Liver (tissue), 9 donors: ENCODE results near the gene ELF1. TPM values are rescaled to one million over a fixed set of nuclear protein-coding genes. Genes with fewer than 3 reads are reported as not detected.

Experiments
- DNase-seq: peaks from one replicate; pipeline ENCODE4 v3.0.0-alpha.2; 2017; ENCODE audit warnings: low spot score
- H3K27ac ChIP-seq, 2 donors: one replicate each; pipeline ENCODE4 v1.7.0; 2013; ENCODE audit warnings: inconsistent platforms in 2 of 2, low read length in 2 of 2, control low read depth in 1 of 2, low read depth in 1 of 2, mild to moderate bottlenecking in 1 of 2
- H3K27me3 ChIP-seq, 4 donors: one replicate each; pipeline versions ENCODE4 v1.6.1 to v1.7.0; 2013; ENCODE audit warnings: low read length in 3 of 4, inconsistent platforms in 1 of 4, mild to moderate bottlenecking in 1 of 4, moderate library complexity in 1 of 4; ENCODE audit not compliant: control insufficient read depth in 4 of 4, insufficient read depth in 4 of 4
- H3K36me3 ChIP-seq, 4 donors: one replicate each; pipeline versions ENCODE4 v1.6.1 to v1.7.0; 2013; ENCODE audit warnings: low read length in 3 of 4, mild to moderate bottlenecking in 3 of 4, low read depth in 1 of 4, moderate library complexity in 1 of 4; ENCODE audit not compliant: control insufficient read depth in 4 of 4, insufficient read depth in 3 of 4
- H3K4me1 ChIP-seq, 4 donors: one replicate each; pipeline versions ENCODE4 v1.6.1 to v1.7.0; 2013; ENCODE audit warnings: low read length in 3 of 4, mild to moderate bottlenecking in 3 of 4, moderate library complexity in 1 of 4; ENCODE audit not compliant: control insufficient read depth in 4 of 4, insufficient read depth in 4 of 4
- H3K4me3 ChIP-seq, 3 donors: one replicate each; pipeline versions ENCODE4 v1.6.1 to v1.7.0; 2013; ENCODE audit warnings: low read length in 3 of 3, control low read depth in 1 of 3, low read depth in 1 of 3, mild to moderate bottlenecking in 1 of 3
- H3K9ac ChIP-seq, 2 donors: one replicate each; pipeline ENCODE4 v1.7.0; 2013; ENCODE audit warnings: low read length in 2 of 2, mild to moderate bottlenecking in 2 of 2, moderate library complexity in 2 of 2, control low read depth in 1 of 2, low read depth in 1 of 2
- H3K9me3 ChIP-seq, 4 donors: one replicate each; pipeline versions ENCODE4 v1.6.1 to v1.7.0; 2013; ENCODE audit warnings: low read length in 3 of 4; ENCODE audit not compliant: control insufficient read depth in 4 of 4
- CTCF ChIP-seq: fragments of 150-350 bp; IDR thresholded peaks from 2 replicates; pipeline ENCODE4 v1.5.1; 2017; ENCODE audit warnings: improper control_type of control experiment, low read depth, low read length; ENCODE audit not compliant: missing input control
- FOXA1 ChIP-seq: IDR thresholded peaks from 2 replicates; pipeline ENCODE4 v1.6.1; 2016; ENCODE audit warnings: antibody characterized with exemption
- FOXA2 ChIP-seq: IDR thresholded peaks from 2 replicates; pipeline ENCODE4 v1.6.1; 2016; ENCODE audit warnings: antibody characterized with exemption
- GABPA ChIP-seq, 2 donors: IDR thresholded peaks in 1 of 2; conservative IDR thresholded peaks in 1 of 2; 2 replicates each; pipeline ENCODE4 v1.6.1; 2016; ENCODE audit warnings: antibody characterized with exemption in 2 of 2, mild to moderate bottlenecking in 1 of 2, moderate library complexity in 1 of 2
- HNF4A ChIP-seq, 2 donors: conservative IDR thresholded peaks; 2 replicates each; pipeline ENCODE4 v1.6.1; 2016; ENCODE audit warnings: antibody characterized with exemption in 2 of 2, mild to moderate bottlenecking in 2 of 2
- HNF4G ChIP-seq: IDR thresholded peaks from 2 replicates; pipeline ENCODE4 v1.6.1; 2016; ENCODE audit warnings: antibody characterized with exemption
- JUND ChIP-seq, 2 donors: IDR thresholded peaks; 2 replicates each; pipeline ENCODE4 v1.6.1; 2016; ENCODE audit warnings: antibody characterized with exemption in 2 of 2
- NR2F2 ChIP-seq: IDR thresholded peaks from 2 replicates; pipeline ENCODE4 v1.6.1; 2016; ENCODE audit warnings: antibody characterized with exemption
- RAD21 ChIP-seq, 2 donors: IDR thresholded peaks; 2 replicates each; pipeline ENCODE4 v1.6.1; 2016; ENCODE audit warnings: antibody characterized with exemption in 2 of 2, mild to moderate bottlenecking in 2 of 2
- REST ChIP-seq: IDR thresholded peaks from 2 replicates; pipeline ENCODE4 v1.6.1; 2016; ENCODE audit warnings: antibody characterized with exemption, mild to moderate bottlenecking
- RXRA ChIP-seq, 2 donors: IDR thresholded peaks; 2 replicates each; pipeline ENCODE4 v1.6.1; 2017 to 2018; ENCODE audit warnings: antibody characterized with exemption in 2 of 2, mild to moderate bottlenecking in 1 of 2
- SP1 ChIP-seq: IDR thresholded peaks from 2 replicates; pipeline ENCODE4 v1.6.1; 2018; ENCODE audit warnings: antibody characterized with exemption, mild to moderate bottlenecking
- TAF1 ChIP-seq: conservative IDR thresholded peaks from 2 replicates; pipeline ENCODE4 v1.6.1; 2016; ENCODE audit warnings: antibody characterized with exemption, mild to moderate bottlenecking
- ZBTB33 ChIP-seq: IDR thresholded peaks from 2 replicates; pipeline ENCODE4 v1.6.1; 2016; ENCODE audit warnings: antibody characterized with exemption
- WGBS: extraction: QIAGEN DNeasy Blood & Tissue Kit; methylation state at CpG from one replicate; pipeline ENCODE4 v1.1.7; 2013; 5-methylcytosine and 5-hydroxymethylcytosine counted together
- polyA plus RNA-seq, 2 donors: library from polyadenylated mRNA; stranded (reverse) in 1 of 2; unstranded in 1 of 2; fragments of 200-250 nt in 1 of 2; fragments of >200 nt in 1 of 2; fragmentation: Nextera tagmentation in 1 of 2; extraction: Ambion mirVana in 1 of 2; gene quantifications; one replicate each; pipeline versions ENCODE4 v1.2.1 to v1.2.3, GENCODE V29; 2013 to 2015
- total RNA-seq, 2 donors: library from RNA; depleted of rRNA; stranded (reverse); fragments of >200 nt; gene quantifications; one replicate each; pipeline ENCODE4 v1.2.3, GENCODE V29; 2014
- donor health status: healthy.
- donor health status: healthy.
- donor health status: healthy.
- donor health status: healthy.
- donor health status: healthy.

Gene ELF1
- total and polyA plus RNA-seq, 4 donors, result 15.3 to 57.2 (median 26.5) TPM

GRCh38 chr13:40960716-40961115, 58.4 kb downstream of the ELF1 start (continued):
- TF ChIP-seq REST, result no peak
- no peak for TF ChIP-seq GABPA (IDR thresholded peaks at IDR 0.05 in 1 of 2, conservative IDR thresholded peaks at IDR 0.05 in 1 of 2)
- no peak for TF ChIP-seq NR2F2
- TF ChIP-seq JUND (IDR thresholded peaks at IDR 0.05), result no peak
- no peak for TF ChIP-seq FOXA2
- TF ChIP-seq ZBTB33, result no peak

GRCh38 chr13:40958655-40959054, 60.5 kb downstream of the ELF1 start:
- Histone ChIP-seq H3K4me1 (peaks cover 0 to 8% (median 4%) of the 10 kb centered on the region in 4 donors), H3K36me3 (peaks cover 2 to 17% (median 12%) of the 10 kb centered on the region in 4 donors)
- WGBS, result 93% methylated on average over 5 of the region's 5 CpGs

GRCh38 chr13:40946485-40946884, 72.6 kb downstream of the ELF1 start:
- 97% methylated on average over 1 of the region's 1 CpG for WGBS
- Histone ChIP-seq H3K9ac (no peak overlapping the region), H3K27ac (no peak overlapping the region), H3K4me3 (no peak overlapping the region), H3K4me1 (no peaks in the 10 kb centered on the region), H3K27me3 (no peaks in the 10 kb centered on the region), H3K9me3 (no peaks in the 10 kb centered on the region), H3K36me3 (peaks cover 4 to 57% (median 37%) of the 10 kb centered on the region in 4 donors)
- TF ChIP-seq RXRA (IDR thresholded peaks at IDR 0.05) (no peak), FOXA1 (no peak), HNF4A (conservative IDR thresholded peaks at IDR 0.05) (no peak), FOXA2 (no peak), JUND (IDR thresholded peaks at IDR 0.05) (no peak), HNF4G (no peak), RAD21 (IDR thresholded peaks at IDR 0.05) (no peak), ZBTB33 (no peak), NR2F2 (no peak), CTCF (no peak), TAF1 (no peak)
- DNase-seq, result no peak

More at GRCh38 chr13:40958655-40959054, 60.5 kb downstream of the ELF1 start:
- Histone ChIP-seq H3K9ac (no peak overlapping the region), H3K4me3 (no peak overlapping the region), H3K9me3 (no peaks in the 10 kb centered on the region), H3K27ac (no peak overlapping the region), H3K27me3 (no peaks in the 10 kb centered on the region)
- TF ChIP-seq SP1, result no peak
- DNase-seq, result no peak
